ENCODE measurements around the gene MTUS2.

DNA sequence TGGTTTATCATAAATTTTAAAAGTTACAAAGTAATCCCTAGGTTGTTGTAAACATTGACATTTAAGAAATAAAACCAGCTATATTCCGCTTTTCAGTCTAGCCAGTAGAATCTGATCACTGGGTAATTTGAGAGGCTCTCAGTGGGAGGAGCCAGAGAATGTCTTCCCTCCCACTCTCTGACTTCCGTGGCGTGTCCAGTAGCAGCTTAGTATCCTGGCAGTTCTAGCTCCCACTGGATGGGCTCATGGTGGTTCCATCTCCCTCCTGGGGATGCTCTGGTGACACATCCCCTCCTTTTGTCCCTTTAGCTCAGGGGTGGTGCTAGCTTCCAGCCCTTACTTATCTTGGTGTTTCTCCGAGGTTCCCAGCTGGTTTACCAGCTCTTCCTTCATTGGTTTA, 34.5 kb downstream of the MTUS2 start:
- TF ChIP-seq, protein P1, sequence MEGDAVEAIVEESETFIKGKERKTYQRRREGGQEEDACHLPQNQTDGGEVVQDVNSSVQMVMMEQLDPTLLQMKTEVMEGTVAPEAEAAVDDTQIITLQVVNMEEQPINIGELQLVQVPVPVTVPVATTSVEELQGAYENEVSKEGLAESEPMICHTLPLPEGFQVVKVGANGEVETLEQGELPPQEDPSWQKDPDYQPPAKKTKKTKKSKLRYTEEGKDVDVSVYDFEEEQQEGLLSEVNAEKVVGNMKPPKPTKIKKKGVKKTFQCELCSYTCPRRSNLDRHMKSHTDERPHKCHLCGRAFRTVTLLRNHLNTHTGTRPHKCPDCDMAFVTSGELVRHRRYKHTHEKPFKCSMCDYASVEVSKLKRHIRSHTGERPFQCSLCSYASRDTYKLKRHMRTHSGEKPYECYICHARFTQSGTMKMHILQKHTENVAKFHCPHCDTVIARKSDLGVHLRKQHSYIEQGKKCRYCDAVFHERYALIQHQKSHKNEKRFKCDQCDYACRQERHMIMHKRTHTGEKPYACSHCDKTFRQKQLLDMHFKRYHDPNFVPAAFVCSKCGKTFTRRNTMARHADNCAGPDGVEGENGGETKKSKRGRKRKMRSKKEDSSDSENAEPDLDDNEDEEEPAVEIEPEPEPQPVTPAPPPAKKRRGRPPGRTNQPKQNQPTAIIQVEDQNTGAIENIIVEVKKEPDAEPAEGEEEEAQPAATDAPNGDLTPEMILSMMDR (conservative IDR thresholded peaks at IDR 0.05; ENCODE audit: low read depth in 2 of 2) = no peak
- TF ChIP-seq, protein P2, sequence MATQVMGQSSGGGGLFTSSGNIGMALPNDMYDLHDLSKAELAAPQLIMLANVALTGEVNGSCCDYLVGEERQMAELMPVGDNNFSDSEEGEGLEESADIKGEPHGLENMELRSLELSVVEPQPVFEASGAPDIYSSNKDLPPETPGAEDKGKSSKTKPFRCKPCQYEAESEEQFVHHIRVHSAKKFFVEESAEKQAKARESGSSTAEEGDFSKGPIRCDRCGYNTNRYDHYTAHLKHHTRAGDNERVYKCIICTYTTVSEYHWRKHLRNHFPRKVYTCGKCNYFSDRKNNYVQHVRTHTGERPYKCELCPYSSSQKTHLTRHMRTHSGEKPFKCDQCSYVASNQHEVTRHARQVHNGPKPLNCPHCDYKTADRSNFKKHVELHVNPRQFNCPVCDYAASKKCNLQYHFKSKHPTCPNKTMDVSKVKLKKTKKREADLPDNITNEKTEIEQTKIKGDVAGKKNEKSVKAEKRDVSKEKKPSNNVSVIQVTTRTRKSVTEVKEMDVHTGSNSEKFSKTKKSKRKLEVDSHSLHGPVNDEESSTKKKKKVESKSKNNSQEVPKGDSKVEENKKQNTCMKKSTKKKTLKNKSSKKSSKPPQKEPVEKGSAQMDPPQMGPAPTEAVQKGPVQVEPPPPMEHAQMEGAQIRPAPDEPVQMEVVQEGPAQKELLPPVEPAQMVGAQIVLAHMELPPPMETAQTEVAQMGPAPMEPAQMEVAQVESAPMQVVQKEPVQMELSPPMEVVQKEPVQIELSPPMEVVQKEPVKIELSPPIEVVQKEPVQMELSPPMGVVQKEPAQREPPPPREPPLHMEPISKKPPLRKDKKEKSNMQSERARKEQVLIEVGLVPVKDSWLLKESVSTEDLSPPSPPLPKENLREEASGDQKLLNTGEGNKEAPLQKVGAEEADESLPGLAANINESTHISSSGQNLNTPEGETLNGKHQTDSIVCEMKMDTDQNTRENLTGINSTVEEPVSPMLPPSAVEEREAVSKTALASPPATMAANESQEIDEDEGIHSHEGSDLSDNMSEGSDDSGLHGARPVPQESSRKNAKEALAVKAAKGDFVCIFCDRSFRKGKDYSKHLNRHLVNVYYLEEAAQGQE (IDR thresholded peaks at IDR 0.05; ENCODE audit: unreplicated experiment) = no peak
- TF ChIP-seq POLR2AphosphoS5 (IDR thresholded peaks at IDR 0.05; ENCODE audit: low read depth) = no peak
